ACHN (cell line): ENCODE results near the gene FHOD3.
A peak's percentile ranks its signal among the peaks of the same experiment; 100 is the strongest.

Experiments
- DNase-seq: peaks from one replicate; pipeline ENCODE4 v3.0.0-alpha.2; 2015
- in situ Hi-C: cut with HindIII; loops from 2 replicates; pipeline ENCODE4 v1.10.0; 2017; ENCODE audit warnings: low sequenced_read_pairs, low pct_ligation_motif_present, low pct_unique_long_range_greater_than_20kb

FHOD3 gene

DNA sequence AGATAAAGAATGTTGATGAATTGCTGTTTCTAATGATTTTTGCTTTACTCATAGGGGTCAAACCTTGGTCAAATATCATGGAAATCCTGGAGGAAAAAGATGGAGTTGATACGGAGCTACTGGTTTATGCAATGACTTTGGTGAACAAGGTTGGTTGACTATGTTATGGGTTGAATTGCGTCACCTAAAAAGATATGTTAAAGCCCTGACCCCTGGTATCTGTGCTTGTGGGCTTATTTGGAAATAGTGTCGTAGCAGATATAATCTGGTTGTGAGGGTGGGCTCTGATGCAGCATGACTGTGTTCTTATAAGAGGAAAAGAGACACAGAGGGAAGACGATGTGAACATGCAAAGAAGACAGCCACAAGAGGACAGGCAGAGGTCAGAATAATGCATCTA lies 305.1 kb downstream of the FHOD3 start:
- no peak for DNase-seq
- in situ Hi-C loops = no loop called here

GRCh38 chr18:36608107-36608506 lies 310.6 kb downstream of the FHOD3 start:
- in situ Hi-C loops = no loop called here
- no peak for DNase-seq

DNA sequence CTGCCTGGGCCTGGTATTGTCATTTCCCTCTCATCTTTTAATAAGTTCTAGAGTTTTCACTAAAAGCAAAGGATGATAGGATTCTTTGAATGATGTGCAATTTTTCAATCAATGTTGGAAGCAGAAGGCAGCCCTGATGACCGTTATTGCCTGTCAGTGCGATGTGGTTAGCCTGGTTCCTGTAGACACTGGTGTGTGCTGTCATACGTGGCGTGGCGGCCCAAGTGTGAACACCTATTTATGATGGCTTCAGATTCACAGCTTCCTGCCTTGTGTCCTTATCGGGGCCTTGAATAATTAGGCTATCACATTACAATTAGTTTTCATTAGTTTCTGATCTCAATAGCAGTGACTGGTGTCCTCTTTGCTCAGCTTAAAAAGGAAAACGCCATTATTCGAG lies 312.7 kb downstream of the FHOD3 start:
- in situ Hi-C loops = no loop called here
- no peak for DNase-seq

GRCh38 chr18:36610661-36611060 lies 313.1 kb downstream of the FHOD3 start:
- no peak for DNase-seq
- in situ Hi-C loops = no loop called here

- in situ Hi-C loops = no loop called here
- DNase-seq = no peak
These were observed 315.6 kb downstream of the FHOD3 start for GRCh38 chr18:36613069-36613468.

DNA sequence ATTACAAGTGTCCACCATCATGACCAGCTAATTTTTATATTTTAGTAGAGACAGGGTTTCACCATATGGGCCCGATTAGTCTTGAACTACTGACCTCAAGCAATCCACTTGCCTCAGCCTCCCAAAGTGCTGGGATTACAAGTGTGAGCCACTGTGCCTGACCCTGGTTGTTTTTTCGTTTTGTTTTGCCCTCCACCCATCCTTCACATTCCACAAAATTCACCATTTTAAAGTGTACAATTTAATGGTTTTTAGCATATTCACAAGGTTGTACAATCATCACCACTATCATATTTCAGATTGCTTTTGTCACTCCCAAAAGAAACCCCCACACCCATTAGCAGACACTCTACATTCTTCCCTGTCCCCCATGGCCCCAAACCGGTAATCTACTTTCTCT lies 316.3 kb downstream of the FHOD3 start:
- in situ Hi-C loops = no loop called here

DNA sequence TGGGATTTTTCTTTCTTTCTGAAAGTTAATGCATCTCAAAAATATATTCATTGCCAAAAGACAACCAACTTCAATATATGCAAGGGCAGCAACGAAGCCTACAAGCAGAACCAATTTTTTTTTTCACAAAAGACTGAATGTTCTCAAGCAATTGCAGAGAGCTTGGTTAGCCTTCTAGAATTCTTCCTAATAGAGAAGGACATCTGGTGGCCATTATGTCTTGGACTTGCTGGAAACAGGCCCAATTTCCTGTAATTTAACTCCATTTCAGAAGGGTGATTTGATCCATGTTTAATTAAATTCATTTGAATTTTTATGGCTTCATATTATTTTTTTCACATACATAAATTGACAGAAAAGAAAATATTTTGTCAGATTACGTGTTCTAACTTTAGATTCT lies 323.3 kb downstream of the FHOD3 start:
- DNase-seq = no peak
- in situ Hi-C loops = no loop called here

More for the DNA sequence above, 316.3 kb downstream of the FHOD3 start:
- no peak for DNase-seq

DNA sequence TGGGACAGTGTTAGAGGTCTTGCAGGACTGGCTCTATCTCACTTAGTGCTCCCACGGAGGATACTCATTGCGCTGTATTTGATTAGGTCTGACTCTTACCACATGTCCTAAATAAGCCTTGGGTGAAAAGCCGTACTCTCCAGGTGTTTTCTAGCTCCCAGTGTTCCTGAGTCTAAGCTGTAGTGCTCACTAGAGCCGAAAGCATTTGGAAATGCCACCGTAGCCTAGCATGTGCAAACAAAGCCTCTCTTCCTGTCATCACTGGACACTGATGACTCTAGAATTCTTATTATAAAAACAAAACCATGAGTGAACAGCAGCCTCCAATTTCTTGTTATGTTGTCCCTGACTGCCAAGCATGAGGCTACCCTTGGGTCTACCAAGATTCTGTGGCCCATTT lies 325.1 kb downstream of the FHOD3 start:
- no peak for DNase-seq
- in situ Hi-C loops = no loop called here

GRCh38 chr18:36623091-36623490 lies 325.6 kb downstream of the FHOD3 start:
- no peak for DNase-seq
- in situ Hi-C loops = no loop called here

GRCh38 chr18:36623681-36624190 lies 326.2 kb downstream of the FHOD3 start:
- no peak for DNase-seq
- in situ Hi-C loops = no loop called here

DNA sequence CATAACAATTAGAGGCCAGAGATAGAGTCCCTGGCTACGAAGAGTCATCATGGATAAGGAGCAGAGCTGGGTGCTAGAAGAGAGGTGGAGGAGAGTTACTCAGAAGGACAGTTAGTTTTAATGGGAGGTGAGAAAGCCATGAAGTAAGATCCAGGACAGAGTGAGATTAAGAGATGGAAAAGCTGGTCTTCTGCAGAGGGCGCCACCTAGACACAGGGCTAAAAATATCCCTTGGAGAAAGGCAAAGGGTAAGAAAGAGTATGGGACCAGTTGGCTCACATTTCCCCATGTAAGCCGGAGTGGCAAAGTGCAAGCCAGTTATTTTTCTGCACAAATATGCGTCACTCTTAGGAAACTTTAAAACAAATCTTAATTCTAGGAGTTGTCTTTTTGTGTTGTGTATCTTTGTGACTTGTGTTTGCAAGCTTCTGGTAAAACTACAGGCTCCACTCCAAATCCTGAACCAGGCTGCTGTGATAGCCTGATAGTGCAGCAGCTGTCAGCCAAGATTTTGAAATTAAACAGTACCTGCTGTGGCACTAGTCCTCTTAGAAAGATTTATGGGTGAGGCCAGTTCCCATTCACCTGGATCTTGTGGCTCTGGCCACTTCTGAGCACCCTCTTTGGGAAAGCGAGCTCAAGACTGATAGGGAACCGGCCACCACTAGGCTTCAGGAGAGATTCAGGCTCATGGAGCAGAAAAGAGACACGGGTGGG lies 327.1 kb downstream of the FHOD3 start:
- in situ Hi-C loops = no loop called here
- DNase-seq = no peak

DNA sequence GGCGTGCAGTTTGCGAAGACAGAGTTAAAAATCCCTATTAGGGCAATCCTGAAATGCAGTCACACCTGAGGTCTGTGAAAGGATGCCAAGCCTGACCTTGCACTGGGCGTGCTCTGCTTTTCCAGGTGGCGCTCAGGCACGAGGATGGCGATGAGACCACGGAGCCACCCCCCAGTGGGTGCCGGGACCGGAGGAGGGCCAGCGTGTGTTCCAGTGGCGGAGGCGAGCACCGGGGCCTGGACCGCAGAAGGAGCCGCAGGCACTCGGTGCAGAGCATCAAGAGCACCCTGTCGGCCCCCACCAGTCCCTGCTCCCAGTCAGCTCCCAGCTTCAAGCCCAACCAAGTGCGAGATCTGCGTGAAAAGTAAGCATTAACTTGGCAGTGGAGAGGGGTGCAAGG lies 327.9 kb downstream of the FHOD3 start:
- in situ Hi-C loops = no loop called here
- DNase-seq = no peak

DNA sequence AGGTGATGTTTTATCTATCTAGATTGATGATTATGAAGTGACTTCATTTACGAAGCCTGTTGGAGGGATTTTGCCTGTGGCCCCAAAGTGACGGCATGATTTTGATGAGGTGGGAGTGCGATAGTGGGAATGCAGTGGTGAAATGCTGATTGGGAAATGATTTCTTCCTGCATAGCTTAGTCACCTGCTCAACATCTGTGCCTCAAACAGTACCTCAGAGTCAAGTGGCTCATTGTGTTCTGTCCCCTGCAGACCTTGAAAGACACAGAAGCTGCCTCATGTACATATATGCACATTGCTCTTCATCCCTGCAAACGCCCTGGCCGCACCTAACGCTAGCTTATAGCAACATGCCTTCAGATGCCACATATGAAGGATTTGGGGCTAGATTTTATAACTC lies 330.1 kb downstream of the FHOD3 start:
- in situ Hi-C loops = no loop called here
- no peak for DNase-seq

DNA sequence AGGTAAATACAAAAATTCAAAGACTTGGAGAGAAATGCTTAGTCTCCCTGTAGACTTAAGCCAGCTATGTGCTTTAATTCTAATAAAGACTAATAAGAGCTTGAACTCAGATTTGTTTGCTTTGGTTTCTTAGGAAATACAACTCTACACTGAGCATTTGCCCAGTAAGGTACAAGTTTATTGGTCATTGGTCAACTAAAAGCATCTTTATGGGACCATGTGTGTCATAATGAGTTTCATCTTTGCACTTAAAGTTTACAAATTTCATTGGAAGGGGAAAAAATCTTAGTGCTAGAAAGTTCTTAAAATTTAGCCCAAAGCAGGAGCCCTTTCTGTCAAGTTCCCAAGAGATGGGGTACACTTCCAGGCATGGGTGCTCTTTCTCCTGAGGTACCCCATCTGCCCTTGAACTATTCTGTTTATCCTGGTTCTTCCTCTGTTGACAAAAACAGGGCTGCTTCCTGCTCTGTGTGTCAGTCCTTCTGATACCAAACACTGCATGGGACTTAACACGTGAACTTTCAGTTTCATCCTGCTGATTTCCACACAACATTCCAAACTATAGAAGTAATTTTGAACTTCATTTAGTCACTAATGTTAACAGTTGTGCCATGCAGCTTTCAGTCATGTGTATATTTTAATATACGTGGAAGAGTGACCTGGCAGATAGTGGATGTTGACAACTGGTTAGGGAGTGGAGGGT lies 331.1 kb downstream of the FHOD3 start:
- no peak for DNase-seq
- in situ Hi-C loops = no loop called here

DNA sequence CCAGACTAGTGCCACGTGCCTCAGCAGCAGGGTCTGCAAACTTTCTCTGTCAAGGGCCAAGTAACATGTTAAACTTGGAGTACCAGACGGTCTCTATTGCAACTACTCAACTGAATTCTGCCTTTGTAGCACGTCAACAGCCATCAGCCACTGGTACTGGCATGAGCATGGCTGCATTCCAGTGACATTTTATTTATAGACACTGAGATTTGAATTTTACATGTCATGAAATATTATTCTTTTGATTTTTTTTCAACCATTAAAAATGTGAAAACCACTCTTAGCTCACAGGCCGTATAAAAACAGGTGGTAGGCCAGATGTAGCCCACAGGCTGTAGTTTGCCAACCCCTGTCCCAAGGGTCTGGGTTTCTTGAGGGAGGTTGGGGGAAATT lies 331.6 kb downstream of the FHOD3 start:
- no peak for DNase-seq
- in situ Hi-C loops = no loop called here

GRCh38 chr18:36629836-36630235 lies 332.3 kb downstream of the FHOD3 start:
- in situ Hi-C loops = no loop called here
- no peak for DNase-seq

GRCh38 chr18:36630917-36631316 lies 333.4 kb downstream of the FHOD3 start:
- in situ Hi-C loops = no loop called here
- no peak for DNase-seq

GRCh38 chr18:36633961-36634412 lies 336.5 kb downstream of the FHOD3 start:
- no peak for DNase-seq
- in situ Hi-C loops = no loop called here

DNA sequence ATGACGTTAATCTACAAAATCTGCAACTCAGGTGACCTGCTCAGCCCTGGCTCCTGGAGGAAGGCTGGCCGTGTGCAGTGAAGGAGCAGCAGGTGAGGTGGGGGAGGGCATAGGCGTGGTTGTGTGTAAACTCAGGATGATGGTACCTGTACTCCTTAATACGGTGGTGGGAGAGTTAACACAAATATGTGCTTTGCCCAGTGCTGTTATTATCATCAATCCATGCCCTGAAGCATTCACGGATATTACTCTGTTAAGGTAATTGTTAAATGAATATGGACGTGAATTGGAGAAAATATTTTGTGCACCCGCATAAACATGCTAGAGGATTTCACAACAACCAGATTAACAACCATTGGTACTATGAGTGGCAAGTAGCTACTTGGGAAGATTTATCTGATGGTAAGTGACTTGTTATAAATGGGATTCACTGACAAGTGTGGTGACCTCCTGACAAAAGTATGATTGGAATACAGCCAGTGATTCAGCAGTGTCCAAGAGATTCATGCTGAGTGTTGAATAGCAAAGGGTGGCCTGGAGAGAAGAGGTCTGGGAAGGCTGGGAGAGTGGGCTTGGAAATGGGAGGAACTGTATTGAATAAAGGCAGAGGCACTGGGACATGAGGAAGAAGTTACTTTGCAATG lies 337.2 kb downstream of the FHOD3 start:
- peak; percentile 2 for DNase-seq
- in situ Hi-C loops = no loop called here
